Measurements from ENCODE around the gene FBLN1. TPM values are rescaled to one million over a fixed set of nuclear protein-coding genes. Genes with fewer than 3 reads are reported as not detected.
"Not testable (repeated sequence)": the region's sequence is repeated elsewhere in the genome, so short reads cannot be mapped to it uniquely, and the experiment has no call there.

The FBLN1 gene
- total RNA-seq, 4 donors from 2014 or later = 48.6 to 92.1 (median 68.9) TPM

DNA sequence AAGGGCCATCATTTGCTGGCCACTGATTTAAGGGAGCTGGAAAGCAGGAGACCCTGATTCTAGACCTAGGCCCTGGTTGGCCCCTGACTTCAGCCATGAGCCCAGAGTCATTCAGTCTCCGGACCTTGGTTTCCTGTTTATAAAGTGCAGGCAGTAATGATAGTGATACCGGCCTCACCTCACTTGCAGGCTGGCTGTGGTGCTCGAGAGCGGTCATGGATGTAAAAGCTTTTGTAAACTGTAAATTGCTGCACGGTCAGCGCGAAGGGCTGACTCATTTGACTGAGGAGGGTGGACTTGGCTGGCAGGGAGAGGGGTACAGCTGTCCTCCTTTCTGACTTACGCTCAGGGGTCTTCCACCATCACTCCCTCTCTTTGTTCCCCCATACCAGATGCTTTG, 37.4 kb downstream of the FBLN1 start:
- no peaks in the 10 kb centered on the region for H3K9me3 ChIP-seq
- H3K27ac ChIP-seq = no peak overlapping the region
- DNase-seq = no peak
- H3K27me3 ChIP-seq = no peaks in the 10 kb centered on the region
- in situ Hi-C loops (cut with MboI; ENCODE audit: low pct_ligation_motif_present in 1 of 4, low pct_unique_long_range_greater_than_20kb in 1 of 4, low sequenced_read_pairs in 3 of 4) = loop anchor here in 1 of 4 donors (25.0 kb wide), 1 partner anchor 278 kb away; no protein-coding TSS in a partner anchor
- 75% methylated on average over 8 of the region's 8 CpGs; no CpG with 5 or more reads in 1 of the 2 donors for WGBS, 2 donors (ENCODE audit: low coverage in 1 of 2)
- no peak overlapping the region for H3K4me3 ChIP-seq
- H3K4me1 ChIP-seq = peaks cover 4 to 20% (median 9%) of the 10 kb centered on the region in 4 donors
- no peak for TF ChIP-seq EP300 (IDR thresholded peaks at IDR 0.05; ENCODE audit: low read depth)
- no peaks in the 10 kb centered on the region for H3K36me3 ChIP-seq
- intact Hi-C loops (cut with DNase I; ENCODE audit: low total_unique reads) = no loop called here

- Histone ChIP-seq H3K4me3 (no peak overlapping the region), H3K4me1 (peaks cover 0 to 17% (median 7%) of the 10 kb centered on the region in 4 donors), H3K27me3 (no peaks in the 10 kb centered on the region), H3K9me3 (no peaks in the 10 kb centered on the region), H3K36me3 (no peaks in the 10 kb centered on the region), H3K27ac (no peak overlapping the region)
- no peak for DNase-seq
- in situ Hi-C loops (cut with MboI; ENCODE audit: low pct_ligation_motif_present in 1 of 4, low pct_unique_long_range_greater_than_20kb in 1 of 4, low sequenced_read_pairs in 3 of 4) (loop anchor here in 1 of 4 donors (25.0 kb wide), 1 partner anchor 279 kb away; no protein-coding TSS in a partner anchor), intact Hi-C loops (cut with DNase I; ENCODE audit: low total_unique reads) (no loop called here)
- WGBS, 2 donors (ENCODE audit: low coverage in 1 of 2) = 75 to 83% methylated on average over 3 to 7 of the region's 7 CpGs
- no peak for TF ChIP-seq EP300 (IDR thresholded peaks at IDR 0.05; ENCODE audit: low read depth)
- no peak for TF ChIP-seq POLR2AphosphoS5 (IDR thresholded peaks at IDR 0.05)
- TF ChIP-seq, protein P1, sequence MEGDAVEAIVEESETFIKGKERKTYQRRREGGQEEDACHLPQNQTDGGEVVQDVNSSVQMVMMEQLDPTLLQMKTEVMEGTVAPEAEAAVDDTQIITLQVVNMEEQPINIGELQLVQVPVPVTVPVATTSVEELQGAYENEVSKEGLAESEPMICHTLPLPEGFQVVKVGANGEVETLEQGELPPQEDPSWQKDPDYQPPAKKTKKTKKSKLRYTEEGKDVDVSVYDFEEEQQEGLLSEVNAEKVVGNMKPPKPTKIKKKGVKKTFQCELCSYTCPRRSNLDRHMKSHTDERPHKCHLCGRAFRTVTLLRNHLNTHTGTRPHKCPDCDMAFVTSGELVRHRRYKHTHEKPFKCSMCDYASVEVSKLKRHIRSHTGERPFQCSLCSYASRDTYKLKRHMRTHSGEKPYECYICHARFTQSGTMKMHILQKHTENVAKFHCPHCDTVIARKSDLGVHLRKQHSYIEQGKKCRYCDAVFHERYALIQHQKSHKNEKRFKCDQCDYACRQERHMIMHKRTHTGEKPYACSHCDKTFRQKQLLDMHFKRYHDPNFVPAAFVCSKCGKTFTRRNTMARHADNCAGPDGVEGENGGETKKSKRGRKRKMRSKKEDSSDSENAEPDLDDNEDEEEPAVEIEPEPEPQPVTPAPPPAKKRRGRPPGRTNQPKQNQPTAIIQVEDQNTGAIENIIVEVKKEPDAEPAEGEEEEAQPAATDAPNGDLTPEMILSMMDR (IDR thresholded peaks at IDR 0.05) = no peak
- no peak for TF ChIP-seq POLR2A (IDR thresholded peaks at IDR 0.05)
These were observed 38.8 kb downstream of the FBLN1 start for GRCh38 chr22:45541382-45541979.

GRCh38 chr22:45542001-45542520, 39.4 kb downstream of the FBLN1 start:
- intact Hi-C loops (cut with DNase I; ENCODE audit: low total_unique reads) (no loop called here), in situ Hi-C loops (cut with MboI; ENCODE audit: low pct_ligation_motif_present in 1 of 4, low pct_unique_long_range_greater_than_20kb in 1 of 4, low sequenced_read_pairs in 3 of 4) (loop anchor here in 1 of 4 donors (25.0 kb wide), 1 partner anchor 280 kb away; no protein-coding TSS in a partner anchor)
- H3K9me3 ChIP-seq = no peaks in the 10 kb centered on the region
- H3K27me3 ChIP-seq = no peaks in the 10 kb centered on the region
- TF ChIP-seq EP300 (IDR thresholded peaks at IDR 0.05; ENCODE audit: low read depth) (no peak), POLR2AphosphoS5 (IDR thresholded peaks at IDR 0.05) (no peak), POLR2A (IDR thresholded peaks at IDR 0.05) (no peak)
- TF ChIP-seq, protein P1 (IDR thresholded peaks at IDR 0.05) = no peak
- peaks cover 0 to 17% (median 5%) of the 10 kb centered on the region in 4 donors for H3K4me1 ChIP-seq
- H3K4me3 ChIP-seq = no peak overlapping the region
- WGBS, 2 donors (ENCODE audit: low coverage in 1 of 2) = 75 to 92% methylated on average over 2 to 19 of the region's 19 CpGs
- H3K36me3 ChIP-seq = no peaks in the 10 kb centered on the region
- H3K27ac ChIP-seq = no peak overlapping the region
- DNase-seq = no peak

- in situ Hi-C loops (cut with MboI; ENCODE audit: low pct_ligation_motif_present in 1 of 4, low pct_unique_long_range_greater_than_20kb in 1 of 4, low sequenced_read_pairs in 3 of 4) = loop anchor here in 1 of 4 donors (25.0 kb wide), 1 partner anchor 280 kb away; no protein-coding TSS in a partner anchor
- H3K4me3 ChIP-seq; H3K27me3 ChIP-seq; DNase-seq; intact Hi-C loops (cut with DNase I; ENCODE audit: low total_unique reads); H3K9me3 ChIP-seq; H3K36me3 ChIP-seq; H3K27ac ChIP-seq: not testable (repeated sequence)
- peaks cover 0 to 11% (median 3%) of the 10 kb centered on the region in 4 donors for H3K4me1 ChIP-seq
- WGBS, 2 donors (ENCODE audit: low coverage in 1 of 2) = 93% methylated on average over 12 of the region's 13 CpGs; no CpG with 5 or more reads in 1 of the 2 donors
These were observed 40.1 kb downstream of the FBLN1 start for GRCh38 chr22:45542736-45543135.

DNA sequence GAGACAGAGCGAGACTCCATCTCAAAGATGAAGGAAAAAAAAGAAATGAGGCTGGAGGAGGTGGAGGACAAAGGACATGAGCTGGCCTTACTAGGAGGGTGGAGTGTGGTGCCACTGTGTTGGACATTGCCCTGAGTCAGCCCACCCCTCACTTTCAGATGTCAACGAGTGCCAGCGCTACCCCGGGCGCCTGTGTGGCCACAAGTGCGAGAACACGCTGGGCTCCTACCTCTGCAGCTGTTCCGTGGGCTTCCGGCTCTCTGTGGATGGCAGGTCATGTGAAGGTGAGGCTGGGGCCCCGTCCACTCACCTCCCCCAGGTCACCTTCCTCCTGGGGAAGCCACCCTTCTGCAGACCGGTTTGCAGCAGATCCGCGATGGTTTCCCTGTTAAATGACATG, 40.6 kb downstream of the FBLN1 start:
- H3K36me3 ChIP-seq = no peaks in the 10 kb centered on the region
- H3K4me1 ChIP-seq = peaks cover under 1 to 6% (median 2%) of the 10 kb centered on the region in 4 donors
- TF ChIP-seq POLR2A (IDR thresholded peaks at IDR 0.05) (no peak), POLR2AphosphoS5 (IDR thresholded peaks at IDR 0.05) (no peak), EP300 (IDR thresholded peaks at IDR 0.05; ENCODE audit: low read depth) (no peak)
- TF ChIP-seq, protein P1 (IDR thresholded peaks at IDR 0.05) = no peak
- H3K27ac ChIP-seq = no peak overlapping the region
- no peaks in the 10 kb centered on the region for H3K9me3 ChIP-seq
- no peaks in the 10 kb centered on the region for H3K27me3 ChIP-seq
- DNase-seq = no peak
- in situ Hi-C loops (cut with MboI; ENCODE audit: low pct_ligation_motif_present in 1 of 4, low pct_unique_long_range_greater_than_20kb in 1 of 4, low sequenced_read_pairs in 3 of 4) = loop anchor here in 1 of 4 donors (25.0 kb wide), 1 partner anchor 281 kb away; no protein-coding TSS in a partner anchor
- intact Hi-C loops (cut with DNase I; ENCODE audit: low total_unique reads) = no loop called here
- no peak overlapping the region for H3K4me3 ChIP-seq
- 89 to 90% methylated on average over 5 to 13 of the region's 13 CpGs for WGBS, 2 donors (ENCODE audit: low coverage in 1 of 2)

Measured in transverse colon (tissue), 4 donors.